ENCODE measurements around the gene UROC1. TPM values are rescaled to one million over a fixed set of nuclear protein-coding genes. Genes with fewer than 3 reads are reported as not detected.

UROC1 gene
- not detected in 2 replicates for total RNA-seq

DNA sequence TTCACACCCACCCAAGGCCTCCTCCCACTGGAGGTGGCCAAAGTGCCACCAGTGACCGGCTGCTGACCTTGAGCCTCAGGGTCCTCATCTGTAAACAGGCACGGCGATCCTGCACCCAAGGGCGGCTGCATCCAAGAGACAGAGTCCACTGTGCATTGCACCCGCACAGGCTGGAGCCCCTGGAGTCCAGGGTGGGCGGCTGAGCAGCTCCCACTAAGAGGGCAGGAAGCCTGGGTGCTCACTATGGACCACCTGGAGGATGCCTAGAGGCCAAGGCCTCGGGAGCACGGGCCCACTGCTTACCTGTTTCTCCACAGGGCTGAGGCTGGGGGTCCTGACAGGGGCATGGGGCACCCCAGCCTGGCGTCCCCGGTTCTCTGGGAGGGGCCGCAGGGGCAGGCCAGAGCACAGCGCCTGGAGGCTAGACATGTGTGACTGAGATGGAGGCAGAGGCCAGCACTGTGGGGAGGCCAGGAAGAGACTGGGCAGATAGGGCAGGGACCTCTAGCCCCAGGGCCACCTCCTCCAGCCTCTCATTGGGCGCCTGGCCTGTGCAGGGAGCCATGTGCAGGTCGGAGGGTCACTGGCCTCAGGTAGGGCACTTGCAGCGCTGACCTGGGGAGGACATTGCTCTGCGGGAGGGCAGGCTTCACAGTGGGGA is at the start of gene UROC1:
TSS of gene UROC1 (minus strand) at position 483 of the 661 bp plus-strand sequence. CDS start at position 429, 54 bp downstream.

GRCh38 chr3:126558336-126559071 is 40.9 kb upstream of the UROC1 start, which contains the start of gene C3orf22:
Gene C3orf22 (minus strand): TSS chr3:126558932. CDS start chr3:126553390, 5,542 bp downstream.

GRCh38 chr3:126523745-126524428 is 6.3 kb upstream of the UROC1 start, which contains the start of gene CHST13:
Gene CHST13 (plus strand): TSS chr3:126524155. CDS start chr3:126524333, 178 bp downstream.

GRCh38 chr3:126475413-126476114 is 42.0 kb downstream of the UROC1 start, which contains the start of gene ZXDC:
Gene ZXDC (minus strand): TSS chr3:126475891. CDS start chr3:126475865, 26 bp downstream.

Small RNAs within 50 kb of the gene (small RNA-seq; reads per million reads assigned to genes)
- gene RNA5SP138 (ENCODE audit: low replicate concordance) = not detected

Other genes starting within 250 kb of the UROC1 start
- 0.29 and 2.8 TPM in 2 replicates for gene KLF15, start 160.4 kb downstream of the UROC1 start, total RNA-seq
- gene CFAP100, start 122.9 kb downstream of the UROC1 start, total RNA-seq = not detected in 2 replicates
- gene ZXDC, start 41.9 kb downstream of the UROC1 start, total RNA-seq = 26.7 and 33.2 TPM in 2 replicates
- not detected in 2 replicates for gene CHST13, start 6.4 kb upstream of the UROC1 start, total RNA-seq
- not detected in 2 replicates for gene C3orf22, start 41.2 kb upstream of the UROC1 start, total RNA-seq
- 5.3 and 11.2 TPM in 2 replicates for gene TXNRD3, start 137.4 kb upstream of the UROC1 start, total RNA-seq
- 6.9 and 9.2 TPM in 2 replicates for gene CHCHD6, start 186.5 kb upstream of the UROC1 start, total RNA-seq